Body of pancreas (tissue), 4 donors: ENCODE measurements around the gene AP1S1. TPM values are rescaled to one million over a fixed set of nuclear protein-coding genes. Genes with fewer than 3 reads are reported as not detected.

Source experiments
- microRNA-seq, 2 donors: library from miRNA; unstranded; fragments of <30 nt; microRNA quantifications; one replicate each; pipeline ENCODE4, GENCODE V29; 2016; ENCODE audit warnings: borderline number of aligned reads in 2 of 2, borderline replicate concordance in 2 of 2
- small RNA-seq: library from RNA; depleted of rRNA; stranded (forward); fragments of <200 nt; gene quantifications from one replicate; pipeline ENCODE3, GENCODE V24; 2016
- total RNA-seq, 2 donors: library from RNA; depleted of rRNA; stranded (reverse); fragments of >200 nt; gene quantifications; one replicate each; pipeline ENCODE4 v1.1.0, GENCODE V29; 2016

Gene AP1S1
- total RNA-seq, 2 donors from 2014 or later = 12.2 to 23.6 TPM

Small RNA genes within 50 kb of the gene (microRNA-seq; reads per million reads assigned to microRNA genes)
- gene MIR4653 = 0 reads per million in 2 donors

Small RNA genes within 50 kb of the gene (small RNA-seq; reads per million reads assigned to genes)
- gene MIR4653 = not detected

Other genes starting within 250 kb of the AP1S1 start
- 1 to 10 TPM in 1 of 2 donors, under 1 TPM in 1; 0.52 to 3.0 TPM for gene MUC3A, start 204.9 kb upstream of the AP1S1 start, total RNA-seq
- not detected for gene MUC12, start 184.9 kb upstream of the AP1S1 start, total RNA-seq
- under 1 TPM in 1 of 2 donors, not detected in 1; 0.78 TPM for gene MUC17, start 134.4 kb upstream of the AP1S1 start, total RNA-seq
- 10 to 100 TPM; 13.5 to 19.4 TPM for gene TRIM56, start 69.0 kb upstream of the AP1S1 start, total RNA-seq
- gene SERPINE1, start 27.4 kb upstream of the AP1S1 start, total RNA-seq = 10 to 100 TPM; 20.2 to 36.3 TPM
- gene VGF, start 11.1 kb downstream of the AP1S1 start, total RNA-seq = 1 to 10 TPM; 3.0 to 4.9 TPM
- gene NAT16, start 25.8 kb downstream of the AP1S1 start, total RNA-seq = under 1 TPM in 1 of 2 donors, not detected in 1; 0.26 TPM
- gene MOGAT3, start 46.6 kb downstream of the AP1S1 start, total RNA-seq = not detected
- gene PLOD3, start 63.1 kb downstream of the AP1S1 start, total RNA-seq = 10 to 100 TPM; 23.9 to 56.0 TPM
- gene ZNHIT1, start 63.7 kb downstream of the AP1S1 start, total RNA-seq = 10 to 100 TPM; 51.4 to 74.8 TPM
- 10 to 100 TPM in 1 of 2 donors, 1 to 10 TPM in 1; 7.3 to 22.1 TPM for gene CLDN15, start 83.3 kb downstream of the AP1S1 start, total RNA-seq
- gene FIS1, start 90.6 kb downstream of the AP1S1 start, total RNA-seq = 100 to 1,000 TPM in 1 of 2 donors, 10 to 100 TPM in 1; 88.2 to 148 TPM
- gene IFT22, start 167.3 kb downstream of the AP1S1 start, total RNA-seq = 10 to 100 TPM; 18.7 to 31.0 TPM
- 1 to 10 TPM in 1 of 2 donors, under 1 TPM in 1; 0.78 to 2.0 TPM for gene COL26A1, start 208.4 kb downstream of the AP1S1 start, total RNA-seq